SU-DHL-6 (cell line): ENCODE data around the gene PUSL1.

Experiments
- H2AFZ ChIP-seq: fragments of 200-600 bp; sonication (generic); 2 replicates; pipeline ENCODE4 v1.6.1; 2014; ENCODE audit warnings: low read depth, mild to moderate bottlenecking, moderate library complexity, mixed read lengths, antibody characterized with exemption, low read length; ENCODE audit not compliant: severe bottlenecking
- H3F3A ChIP-seq: fragments of 200-600 bp; shearing (Covaris generic); 2 replicates; pipeline ENCODE4 v1.6.0; 2016; ENCODE audit warnings: antibody characterized with exemption, mild to moderate bottlenecking; ENCODE audit not compliant: insufficient read depth
- H3K27ac ChIP-seq: fragments of 200-600 bp; sonication (generic); 2 replicates; pipeline ENCODE4 v1.5.1; 2016; ENCODE audit warnings: low read depth, mild to moderate bottlenecking, low read length, moderate library complexity, mixed read lengths
- H3K27me3 ChIP-seq: fragments of 200-600 bp; sonication (generic), shearing (Covaris generic); 2 replicates; pipeline ENCODE4 v1.6.0; 2014; ENCODE audit warnings: mild to moderate bottlenecking, low read length
- H3K36me3 ChIP-seq: fragments of 200-600 bp; sonication (generic); 2 replicates; pipeline ENCODE4 v1.6.1; 2014; ENCODE audit warnings: mild to moderate bottlenecking, low read length, mixed read lengths
- H3K4me2 ChIP-seq: fragments of 300-600, 200-600 bp; shearing (Covaris generic), sonication (generic); 2 replicates; pipeline ENCODE4 v1.6.0; 2014; ENCODE audit warnings: low read length, low read depth, mild to moderate bottlenecking; ENCODE audit not compliant: poor library complexity, severe bottlenecking
- H3K4me3 ChIP-seq: fragments of 200-600 bp; sonication (generic); 2 replicates; pipeline ENCODE4 v1.5.1; 2014; ENCODE audit warnings: antibody characterized with exemption, low read length, mild to moderate bottlenecking, mixed read lengths; ENCODE audit not compliant: insufficient read depth, poor library complexity, severe bottlenecking
- H3K79me2 ChIP-seq: fragments of 200-600 bp; sonication (generic); 2 replicates; pipeline ENCODE4 v1.6.1; 2014; ENCODE audit warnings: mild to moderate bottlenecking, low read length, moderate library complexity; ENCODE audit not compliant: insufficient read depth
- H3K9ac ChIP-seq: fragments of 200-600 bp; sonication (generic); 2 replicates; pipeline ENCODE4 v1.7.0; 2014; ENCODE audit warnings: mild to moderate bottlenecking, low read length
- H3K9me2 ChIP-seq: fragments of 200-600 bp; sonication (generic); replicated peaks from 2 replicates; pipeline ENCODE4 v1.6.1; 2014; ENCODE audit warnings: low read length; ENCODE audit not compliant: insufficient read depth
- H3K9me3 ChIP-seq: fragments of 200-600 bp; sonication (generic); 2 replicates; pipeline ENCODE4 v1.6.1; 2014; ENCODE audit warnings: low read length, mixed read lengths; ENCODE audit not compliant: insufficient read depth
- H4K20me1 ChIP-seq: fragments of 200-600 bp; sonication (generic); 2 replicates; pipeline ENCODE4 v1.6.1; 2014; ENCODE audit warnings: low read depth, mild to moderate bottlenecking, antibody characterized with exemption, low read length, moderate library complexity, mixed read lengths
- CTCF ChIP-seq: fragments of 200-600 bp; sonication (generic); IDR thresholded peaks from one replicate; pipeline ENCODE4 v1.5.1; 2017; ENCODE audit warnings: antibody characterized with exemption, mild to moderate bottlenecking, low read length, moderate library complexity; ENCODE audit not compliant: insufficient read depth, poor library complexity, severe bottlenecking
- EZH2phosphoT487 ChIP-seq: fragments of 200-600 bp; sonication (generic), shearing (Covaris generic); conservative IDR thresholded peaks from 2 replicates; pipeline ENCODE4 v1.6.1; 2018; ENCODE audit warnings: mild to moderate bottlenecking, antibody characterized with exemption, low read length, moderate library complexity, mixed read lengths

Gene PUSL1

GRCh38 chr1:1346501-1346890 lies 38.1 kb downstream of the PUSL1 start:
- no peak overlapping the region for H3K4me2 ChIP-seq
- H3K9me3 ChIP-seq = no peaks in the 10 kb centered on the region
- H3F3A ChIP-seq = no peaks in the 10 kb centered on the region
- H3K4me3 ChIP-seq = no peak overlapping the region
- no peak overlapping the region for H2AFZ ChIP-seq
- no peak overlapping the region for H3K9ac ChIP-seq
- no peaks in the 10 kb centered on the region for H3K27me3 ChIP-seq
- TF ChIP-seq CTCF = no peak
- no peak for TF ChIP-seq EZH2phosphoT487
- no peaks in the 10 kb centered on the region for H3K36me3 ChIP-seq
- no peaks in the 10 kb centered on the region for H4K20me1 ChIP-seq
- H3K27ac ChIP-seq = no peak overlapping the region
- H3K9me2 ChIP-seq = no peaks in the 10 kb centered on the region
- H3K79me2 ChIP-seq = peaks cover 6% of the 10 kb centered on the region; the same call in 1 of the 2 replicates

GRCh38 chr1:1347026-1347595 lies 38.7 kb downstream of the PUSL1 start:
- Histone ChIP-seq H3K4me3 (no peak overlapping the region), H3K36me3 (no peaks in the 10 kb centered on the region), H3K4me2 (peak overlapping the region; percentile 91), H3K79me2 (peaks cover 6% of the 10 kb centered on the region; the same call in 1 of the 2 replicates), H4K20me1 (no peaks in the 10 kb centered on the region), H3K27ac (no peak overlapping the region), H3K9me3 (no peaks in the 10 kb centered on the region), H2AFZ (no peak overlapping the region), H3F3A (no peaks in the 10 kb centered on the region), H3K9ac (no peak overlapping the region), H3K27me3 (no peaks in the 10 kb centered on the region), H3K9me2 (no peaks in the 10 kb centered on the region)
- TF ChIP-seq EZH2phosphoT487 (no peak), CTCF (no peak)

- TF ChIP-seq CTCF (no peak), EZH2phosphoT487 (no peak)
- Histone ChIP-seq H4K20me1 (no peaks in the 10 kb centered on the region), H3K9me2 (no peaks in the 10 kb centered on the region), H3K27ac (no peak overlapping the region), H3K4me2 (peak overlapping the region; percentile 91), H3K79me2 (peaks cover 6% of the 10 kb centered on the region; the same call in 1 of the 2 replicates), H3K9ac (peak overlapping the region; percentile 78), H2AFZ (no peak overlapping the region), H3K36me3 (no peaks in the 10 kb centered on the region), H3K4me3 (peak overlapping the region; percentile 88), H3K9me3 (no peaks in the 10 kb centered on the region), H3K27me3 (no peaks in the 10 kb centered on the region), H3F3A (peaks cover 6% of the 10 kb centered on the region; the same call in 1 of the 2 replicates)
These were observed 39.4 kb downstream of the PUSL1 start for GRCh38 chr1:1347663-1348419.
